GM12891 (cell line): ENCODE results near the gene ANKHD1.

ENCODE experiments used
- PAX5 ChIP-seq: IDR thresholded peaks from 2 replicates; pipeline ENCODE4 v1.6.1; 2011; ENCODE audit warnings: low read length, moderate library complexity, mild to moderate bottlenecking; ENCODE audit not compliant: insufficient read depth, severe bottlenecking
- POLR2A ChIP-seq: IDR thresholded peaks from 2 replicates; pipeline ENCODE4 v1.6.1; 2011; ENCODE audit warnings: low read depth, low read length, control low read depth
- POLR2AphosphoS5 ChIP-seq: IDR thresholded peaks from 2 replicates; pipeline ENCODE4 v1.6.1; 2011; ENCODE audit warnings: low read depth, low read length, control low read depth
- SPI1 ChIP-seq: IDR thresholded peaks from 2 replicates; pipeline ENCODE4 v1.6.1; 2011; ENCODE audit warnings: low read depth, low read length, control low read depth
- TAF1 ChIP-seq: IDR thresholded peaks from 2 replicates; pipeline ENCODE4 v1.6.1; 2011; ENCODE audit warnings: low read depth, low read length, control low read depth

DNA sequence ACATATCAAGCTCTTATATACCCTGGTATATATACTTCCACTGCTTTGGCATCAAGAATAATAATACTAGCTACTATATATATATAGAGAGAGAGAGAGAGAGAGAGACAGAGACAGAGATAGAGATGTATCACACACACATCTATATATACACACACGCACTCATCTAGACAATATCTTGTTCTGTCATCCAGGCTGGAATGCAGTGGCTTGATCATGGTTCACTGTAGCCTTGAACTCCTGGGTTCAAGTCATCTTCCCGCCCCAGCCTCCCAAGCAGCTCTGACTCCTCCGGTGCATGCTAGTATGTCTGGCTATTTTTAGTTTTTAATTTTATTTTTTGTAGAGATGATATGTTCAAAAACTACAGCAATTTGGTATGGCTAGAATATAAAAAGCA, 22.5 kb downstream of the ANKHD1 start:
- TF ChIP-seq TAF1: no peak
- TF ChIP-seq POLR2A: no peak
- TF ChIP-seq POLR2AphosphoS5: no peak
- no peak for TF ChIP-seq SPI1
- TF ChIP-seq PAX5: no peak
